NCI-H187 treated with DMSO at 0.1 percent for 48 hours (cell line): ENCODE measurements around the gene KRT24.

Experiments used
- DNase-seq: peaks from one replicate; lab custom pipeline; 2025; lab: John Stamatoyannopoulos, UW

The KRT24 gene

GRCh38 chr17:40694584-40694983, 9.0 kb downstream of the KRT24 start:
- no peak for DNase-seq

DNA sequence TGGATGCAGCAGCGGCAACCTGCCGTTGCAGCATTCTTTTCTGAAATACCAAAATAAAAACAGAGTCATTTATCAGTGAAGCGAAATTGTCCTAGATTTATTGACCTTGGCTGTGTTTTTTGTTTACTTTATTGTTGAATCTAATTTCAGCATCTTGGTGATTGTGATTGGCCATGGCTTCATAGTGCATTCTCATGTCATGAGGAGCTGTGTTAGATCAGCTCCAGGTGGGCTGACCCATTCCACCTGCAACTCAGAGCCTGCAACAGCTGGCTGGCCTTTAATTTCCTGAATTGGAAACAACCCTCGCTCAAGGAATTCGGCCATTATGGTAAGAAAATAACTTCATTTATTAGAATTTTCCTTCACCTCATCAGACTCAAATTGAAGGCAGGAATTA, 16.4 kb downstream of the KRT24 start:
- no peak for DNase-seq

- no peak for DNase-seq
Measured at GRCh38 chr17:40686192-40686591, 17.4 kb downstream of the KRT24 start.

GRCh38 chr17:40680998-40681397, 22.6 kb downstream of the KRT24 start:
- no peak for DNase-seq

DNA sequence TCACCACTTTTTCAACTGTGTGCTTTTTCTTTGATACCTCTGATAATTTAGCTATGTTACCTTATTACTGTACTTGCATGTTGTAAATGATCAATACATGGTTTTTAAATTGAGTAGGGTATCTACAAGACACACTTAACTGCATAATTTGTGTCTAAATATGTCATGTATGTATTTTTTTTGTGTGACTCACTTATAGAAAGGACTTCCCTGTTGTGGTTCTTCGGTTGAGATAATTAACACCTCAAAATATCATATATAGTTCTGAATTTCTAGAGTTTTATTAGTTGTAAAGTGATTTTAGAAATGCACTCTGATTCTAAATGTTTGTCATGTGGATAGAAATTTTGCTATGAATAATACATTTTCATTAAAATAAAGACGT, 24.0 kb downstream of the KRT24 start:
- DNase-seq: no peak

GRCh38 chr17:40678902-40679522, 24.5 kb downstream of the KRT24 start:
- DNase-seq: no peak

- no peak for DNase-seq
Measured at GRCh38 chr17:40675905-40676304, 27.6 kb downstream of the KRT24 start.

GRCh38 chr17:40672654-40673053, 30.9 kb downstream of the KRT24 start:
- DNase-seq: no peak

- no peak for DNase-seq
Measured at GRCh38 chr17:40671282-40671681, 32.3 kb downstream of the KRT24 start.

DNA sequence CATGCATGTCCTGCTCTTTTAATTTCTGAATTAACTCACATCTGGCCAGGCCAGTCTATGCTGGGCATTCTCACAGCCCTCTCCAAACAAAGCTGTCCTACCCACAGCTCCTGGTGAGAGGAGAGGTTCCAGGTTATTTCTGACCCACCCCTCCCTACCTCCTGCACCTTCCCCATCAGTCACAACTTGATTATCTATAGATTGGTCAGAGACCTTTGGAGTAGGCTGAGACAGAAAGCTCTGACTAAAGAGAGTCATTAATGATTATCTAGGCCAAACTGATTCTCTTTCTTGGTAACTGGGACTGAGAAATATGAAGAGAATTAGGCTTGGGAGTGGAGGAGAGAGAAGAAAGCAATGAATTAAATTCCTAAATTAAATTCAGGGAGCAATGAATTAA, 37.2 kb downstream of the KRT24 start:
- DNase-seq: no peak

DNA sequence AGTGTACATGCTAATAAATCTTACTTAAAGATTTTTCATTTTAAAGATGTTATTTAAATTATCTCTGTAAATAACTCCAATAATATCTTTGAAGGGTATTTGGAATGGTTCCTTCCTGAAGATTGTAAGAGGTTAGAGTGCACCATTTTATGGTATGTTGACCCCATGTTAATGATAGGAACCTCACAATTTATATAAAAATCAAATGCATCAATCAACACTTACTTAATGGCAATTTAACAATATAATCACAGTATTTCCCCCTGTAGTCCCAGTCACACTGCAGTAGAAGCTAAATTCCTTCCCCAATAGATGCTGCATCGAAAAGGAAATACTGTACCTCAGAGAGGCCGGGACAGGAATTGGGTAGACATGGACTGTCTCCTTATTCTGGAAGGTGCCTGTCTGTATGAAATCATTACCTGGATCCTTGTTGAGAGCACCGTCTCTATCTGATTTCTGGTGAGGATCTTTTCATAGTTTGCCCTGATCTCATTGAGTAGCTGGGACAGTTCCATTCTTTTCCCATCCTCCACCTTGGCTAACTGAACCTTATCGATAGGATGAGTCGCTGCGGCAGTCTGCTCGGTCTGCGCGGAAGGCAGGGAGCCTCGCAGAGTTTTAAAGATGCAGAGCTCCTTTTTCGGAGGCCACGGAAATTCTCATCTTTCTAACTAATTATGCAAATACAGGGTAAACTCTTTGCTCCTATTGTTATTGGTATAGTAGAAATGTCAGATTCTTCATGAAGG, 38.8 kb downstream of the KRT24 start, which contains the start of gene KRT222:
Gene KRT222, minus strand, starts transcription at position 596 of the 752 bp plus-strand sequence. Its CDS starts 78 bp downstream, at position 518.
- DNase-seq: no peak

GRCh38 chr17:40663252-40663651, 40.3 kb downstream of the KRT24 start:
- DNase-seq: no peak

DNA sequence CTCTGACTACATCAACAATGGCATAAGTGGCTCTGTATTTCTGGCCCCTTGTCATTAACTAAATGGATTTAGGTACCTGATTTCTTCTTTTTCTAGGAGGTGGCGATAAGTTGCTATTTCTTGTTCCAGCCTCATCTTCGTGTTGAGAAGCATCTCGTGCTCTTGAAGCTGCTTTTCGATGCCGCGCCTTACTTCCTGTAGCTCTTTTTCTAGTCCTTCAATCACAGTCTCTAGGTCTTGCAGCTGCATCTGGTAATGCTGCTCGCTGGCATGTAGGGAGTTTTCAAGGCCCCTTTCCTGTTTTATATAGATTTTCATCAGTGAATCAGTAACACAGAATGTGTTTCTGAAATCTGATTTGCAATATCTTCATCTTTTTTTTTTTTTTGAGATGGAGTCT, 43.6 kb downstream of the KRT24 start:
- DNase-seq: no peak

DNA sequence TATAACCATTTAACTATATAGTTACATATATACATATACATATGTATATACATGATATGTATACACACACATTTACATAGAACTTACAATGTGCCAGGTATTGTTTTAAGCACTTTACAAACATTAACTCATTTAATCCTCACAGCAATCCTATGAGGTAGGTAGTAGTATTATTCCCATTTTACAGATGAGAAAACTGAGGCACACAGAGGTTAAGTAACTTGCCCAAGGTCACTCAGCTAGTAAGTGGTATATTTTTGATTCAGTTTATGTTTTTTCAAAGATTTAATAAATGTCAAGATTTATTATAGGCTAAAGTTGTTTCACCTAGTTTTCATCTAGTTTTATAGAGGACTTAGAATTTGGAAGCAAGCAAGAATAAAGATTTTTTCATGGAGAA, 45.2 kb downstream of the KRT24 start:
- DNase-seq: no peak

DNA sequence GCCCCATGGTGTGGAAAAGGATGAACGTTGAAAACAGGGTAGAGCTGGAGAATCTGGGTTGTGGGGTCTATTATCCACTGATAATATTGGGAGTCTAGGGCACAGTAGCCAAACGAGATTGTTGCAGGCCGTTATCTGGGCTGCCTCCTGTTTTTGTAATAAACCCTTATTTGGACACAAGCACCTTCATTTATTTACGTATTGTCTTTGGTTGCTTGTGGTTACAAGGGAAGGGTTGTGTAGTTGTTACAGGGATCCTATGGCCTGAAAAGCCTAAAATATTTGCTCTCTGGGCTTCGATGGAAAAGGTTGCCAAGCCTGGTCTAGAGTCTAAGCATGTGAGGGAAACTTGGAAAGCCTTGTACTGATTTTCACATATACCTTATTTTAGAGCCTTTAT, 51.6 kb downstream of the KRT24 start:
- no peak for DNase-seq

GRCh38 chr17:40648384-40648968, 55.1 kb downstream of the KRT24 start:
- no peak for DNase-seq
